HG02884 (cell line): ENCODE results near the gene MSL3B.

Experiments
- ATAC-seq: cut with Tn5 transposase; IDR thresholded peaks from one replicate; pipeline ENCODE4 v1.9.1; 2021; ENCODE audit warnings: mild to moderate bottlenecking, moderate library complexity; ENCODE audit not compliant: unreplicated experiment

The MSL3B gene

DNA sequence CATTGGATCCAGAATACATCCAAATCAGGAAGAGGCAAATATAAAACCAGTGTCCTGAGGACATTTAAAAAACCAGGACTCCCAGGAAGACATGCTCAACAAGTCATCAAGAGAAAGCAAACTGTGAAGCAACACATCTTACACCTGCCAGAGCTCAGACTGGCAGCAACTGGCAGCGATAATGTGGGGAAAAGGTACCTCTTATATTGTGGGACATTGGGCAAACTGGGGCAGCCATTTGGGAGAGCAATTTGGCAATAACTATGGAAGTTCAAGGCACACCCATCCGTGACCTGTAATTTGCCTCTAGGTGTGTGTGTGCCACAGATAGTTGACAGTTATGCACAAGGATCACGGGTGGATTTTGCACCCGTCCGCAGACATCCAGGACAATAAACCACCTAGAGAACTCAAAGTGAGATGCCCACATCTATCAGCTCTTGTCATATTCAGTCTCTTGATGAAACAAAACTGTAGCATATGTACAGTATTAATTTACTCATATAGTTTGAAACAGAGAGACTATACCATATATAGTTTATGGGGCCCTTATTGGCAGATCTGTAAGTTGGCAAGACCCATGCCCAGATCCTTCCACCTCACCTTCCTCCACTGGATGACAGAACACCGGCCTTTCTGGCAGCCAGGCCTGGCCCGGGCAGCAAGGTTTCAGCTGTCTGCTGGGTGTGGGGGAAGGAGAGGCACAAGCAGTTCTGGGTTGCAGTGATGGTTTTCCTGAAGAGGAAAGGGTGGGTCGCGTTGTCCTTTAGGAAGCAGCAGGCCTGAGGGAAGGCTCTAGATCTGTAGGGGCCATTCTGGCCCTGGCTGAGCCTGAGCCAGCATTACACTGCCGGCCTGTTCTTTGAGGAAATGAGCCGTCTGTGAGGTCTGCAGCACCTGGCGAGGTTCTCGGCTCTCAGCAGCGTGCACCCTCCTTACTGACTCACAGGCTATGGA, 32.7 kb downstream of the MSL3B start:
- ATAC-seq = no peak

DNA sequence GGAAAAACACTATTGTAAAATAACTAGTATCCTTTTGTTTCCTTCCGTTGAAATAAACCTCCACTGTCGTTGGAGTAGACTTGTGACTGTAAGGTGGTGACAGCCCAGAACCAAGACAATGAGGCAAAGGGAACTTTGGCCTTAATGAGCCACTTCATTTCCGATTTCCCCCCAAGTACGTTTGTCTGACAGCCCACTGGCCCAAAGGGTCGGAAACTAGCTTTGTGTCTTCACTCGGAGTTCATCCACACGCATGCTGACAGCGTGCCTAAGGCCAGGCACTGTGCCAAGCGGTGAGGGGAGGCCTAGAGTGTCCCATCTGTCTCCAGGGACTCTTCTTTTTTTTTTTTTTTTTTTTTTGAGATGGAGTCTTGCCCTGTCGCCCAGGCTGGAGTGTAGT, 34.8 kb downstream of the MSL3B start:
- ATAC-seq = no peak

DNA sequence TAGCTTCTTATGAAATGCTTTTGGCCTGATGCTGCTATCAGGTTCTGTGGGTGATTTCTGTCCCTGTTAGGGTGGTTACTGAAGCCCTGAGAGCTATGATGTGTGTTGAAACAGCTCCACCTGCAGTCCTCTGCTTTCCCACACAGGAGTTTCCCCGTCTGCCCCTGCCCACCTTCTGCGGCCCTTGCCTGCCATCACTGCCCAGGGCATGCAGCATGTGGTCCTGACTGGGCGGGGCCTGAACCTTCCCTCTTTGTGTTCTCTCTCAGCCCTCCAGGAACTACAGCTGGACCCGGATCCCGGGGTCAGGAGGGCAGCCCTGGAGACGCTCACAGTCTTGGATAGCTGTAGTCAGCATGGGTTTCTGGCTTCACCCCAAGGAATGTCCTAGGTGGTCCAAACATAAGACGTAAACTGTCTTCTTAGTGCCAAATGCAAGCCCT, 35.3 kb downstream of the MSL3B start:
- no peak for ATAC-seq

DNA sequence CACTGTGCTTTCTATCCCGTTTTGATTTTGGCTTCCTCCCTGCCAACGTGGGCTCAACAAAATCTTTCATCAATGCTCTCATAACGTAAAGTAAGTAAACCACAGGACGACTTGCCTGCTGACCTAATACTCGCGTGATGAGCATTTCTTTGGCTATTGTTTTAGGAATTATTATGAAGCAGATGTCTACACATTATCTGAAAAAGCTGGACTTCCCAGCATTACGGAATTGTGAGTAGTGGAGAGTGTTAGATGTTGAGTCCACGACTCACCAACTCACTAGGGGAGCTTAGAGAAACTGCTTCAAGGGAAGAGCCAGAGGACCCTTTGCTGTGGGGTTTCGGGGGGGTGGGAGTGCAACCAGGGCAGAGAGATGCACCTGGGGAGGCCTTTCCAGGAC, 35.8 kb downstream of the MSL3B start:
- no peak for ATAC-seq

DNA sequence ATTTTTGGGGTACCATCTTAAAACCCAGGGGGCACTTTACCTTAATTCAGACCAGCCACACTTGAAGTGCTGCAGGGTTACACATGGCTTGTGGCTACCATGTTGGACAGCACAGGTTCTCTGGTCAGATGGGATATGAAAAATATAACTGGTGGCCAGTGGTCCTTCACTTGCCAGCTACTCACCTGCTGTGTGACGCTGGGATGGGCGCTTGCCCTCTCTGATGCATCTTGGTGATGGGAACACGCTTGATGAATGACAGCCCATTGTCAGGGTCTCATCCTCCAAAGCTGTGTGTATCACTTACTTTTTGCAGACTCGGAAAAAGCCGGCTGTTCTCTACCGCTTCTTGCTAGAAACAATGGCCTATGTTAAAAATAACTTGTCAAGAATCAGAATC, 36.3 kb downstream of the MSL3B start:
- ATAC-seq = no peak

DNA sequence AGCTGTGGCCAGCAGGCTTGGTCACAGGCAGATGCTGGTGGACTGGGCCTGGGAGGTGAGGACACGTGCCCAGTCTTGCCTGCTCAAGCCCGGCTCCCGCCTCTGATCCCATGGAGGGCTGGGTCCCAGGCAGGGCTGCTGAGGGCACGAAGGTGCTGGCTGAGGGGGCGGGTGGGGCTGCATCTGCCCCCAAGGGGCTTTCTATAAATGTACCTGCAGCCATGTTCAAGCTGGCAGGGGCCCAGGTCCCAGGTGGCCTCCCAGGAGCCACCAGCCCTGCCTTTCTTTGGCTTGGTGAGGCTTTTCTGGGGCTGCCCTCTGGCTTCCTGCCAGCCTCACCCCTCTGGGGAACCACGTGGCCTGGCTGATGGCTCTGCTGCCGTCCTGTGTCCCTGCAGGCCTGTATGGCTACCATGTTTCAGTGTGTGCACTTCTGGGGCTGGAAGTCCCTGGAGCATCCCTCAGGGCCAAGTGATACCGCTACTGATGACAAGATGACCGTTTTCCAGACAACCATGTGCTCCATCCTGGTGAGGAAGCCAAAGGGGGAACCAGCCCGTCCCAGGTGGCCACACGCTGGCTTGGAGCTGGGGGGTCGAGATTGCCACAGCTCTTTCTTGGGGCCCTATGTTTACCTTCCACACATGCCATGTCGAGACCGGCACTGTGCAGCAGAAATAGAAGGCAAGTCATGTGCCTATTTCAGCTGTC, 37.0 kb downstream of the MSL3B start:
- no peak for ATAC-seq

DNA sequence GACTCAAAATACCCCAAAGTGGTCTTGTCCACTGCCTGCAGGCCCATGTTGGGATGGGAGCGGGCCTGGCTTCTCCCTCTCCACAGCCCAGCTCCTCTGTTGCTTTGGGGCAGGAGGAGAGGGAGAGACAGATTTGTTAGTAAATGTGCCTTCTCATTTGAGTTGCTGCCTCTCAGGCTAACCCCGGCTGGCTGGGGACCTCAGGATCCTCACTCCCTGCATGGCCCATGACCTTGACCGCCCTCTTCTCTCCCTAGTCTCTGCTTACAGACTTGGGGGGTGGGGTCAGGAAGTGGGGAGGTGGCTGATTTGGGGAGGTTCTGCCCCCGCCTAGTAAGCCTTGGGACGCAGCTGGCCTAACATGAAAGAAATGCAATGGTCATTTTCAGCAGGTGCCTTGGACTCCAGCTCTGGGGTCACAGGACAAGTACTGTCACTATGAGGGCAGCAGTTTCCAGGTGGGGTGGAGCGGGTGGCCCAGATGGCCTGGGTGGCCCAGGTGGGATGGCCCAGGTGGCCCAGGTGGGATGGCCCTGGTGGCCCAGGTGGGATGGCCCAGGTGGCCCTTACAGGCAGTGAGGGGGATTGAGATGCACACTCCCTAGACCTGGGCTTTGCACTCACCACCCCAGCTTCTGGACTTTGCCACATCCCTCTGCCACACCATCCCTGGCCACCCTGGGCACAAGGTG, 37.9 kb downstream of the MSL3B start:
- no peak for ATAC-seq

DNA sequence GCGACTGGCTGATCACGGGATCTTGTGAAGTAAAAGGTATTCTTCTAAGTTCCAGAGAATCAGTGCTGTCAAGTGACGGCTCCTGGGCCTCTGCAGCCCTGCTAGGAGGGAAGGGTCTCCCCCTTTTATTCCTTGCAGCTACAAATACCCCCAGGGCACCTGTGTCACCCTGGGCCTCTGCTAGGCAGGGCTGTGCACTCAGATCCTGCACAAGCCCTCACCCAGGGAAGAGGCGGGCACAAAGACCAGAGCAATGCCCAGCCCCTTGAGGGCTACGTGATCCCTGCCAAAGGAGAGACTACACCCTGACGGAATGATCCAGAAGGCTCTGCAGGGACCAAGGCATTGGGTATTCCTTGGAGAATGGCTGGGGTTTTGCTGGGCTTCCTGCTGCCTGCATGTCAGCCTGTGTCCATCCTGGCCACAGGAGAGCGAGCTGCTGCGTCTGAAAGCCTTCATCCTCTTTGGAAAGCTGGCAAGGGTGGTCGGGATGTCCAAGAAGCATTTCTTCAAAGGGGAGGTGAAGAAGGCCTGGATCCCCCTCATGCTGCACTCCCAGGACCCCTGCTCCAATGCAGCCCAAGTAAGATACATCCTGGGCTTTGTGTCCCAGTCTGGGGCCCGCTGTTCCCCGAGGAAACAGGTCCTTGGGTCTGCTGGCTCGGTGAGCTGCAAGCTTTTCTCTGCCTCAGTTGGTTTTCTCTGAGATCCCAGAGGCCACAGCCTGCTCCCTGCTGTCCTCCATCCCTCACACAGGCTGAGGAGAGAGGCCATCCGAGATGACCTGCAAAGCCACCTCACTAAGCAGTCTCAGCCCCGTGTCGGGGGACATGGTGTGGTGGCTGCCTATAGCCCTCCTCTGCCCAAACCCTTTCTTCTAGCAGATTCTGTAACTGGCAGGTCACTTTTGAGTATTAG, 38.7 kb downstream of the MSL3B start:
- no peak for ATAC-seq

DNA sequence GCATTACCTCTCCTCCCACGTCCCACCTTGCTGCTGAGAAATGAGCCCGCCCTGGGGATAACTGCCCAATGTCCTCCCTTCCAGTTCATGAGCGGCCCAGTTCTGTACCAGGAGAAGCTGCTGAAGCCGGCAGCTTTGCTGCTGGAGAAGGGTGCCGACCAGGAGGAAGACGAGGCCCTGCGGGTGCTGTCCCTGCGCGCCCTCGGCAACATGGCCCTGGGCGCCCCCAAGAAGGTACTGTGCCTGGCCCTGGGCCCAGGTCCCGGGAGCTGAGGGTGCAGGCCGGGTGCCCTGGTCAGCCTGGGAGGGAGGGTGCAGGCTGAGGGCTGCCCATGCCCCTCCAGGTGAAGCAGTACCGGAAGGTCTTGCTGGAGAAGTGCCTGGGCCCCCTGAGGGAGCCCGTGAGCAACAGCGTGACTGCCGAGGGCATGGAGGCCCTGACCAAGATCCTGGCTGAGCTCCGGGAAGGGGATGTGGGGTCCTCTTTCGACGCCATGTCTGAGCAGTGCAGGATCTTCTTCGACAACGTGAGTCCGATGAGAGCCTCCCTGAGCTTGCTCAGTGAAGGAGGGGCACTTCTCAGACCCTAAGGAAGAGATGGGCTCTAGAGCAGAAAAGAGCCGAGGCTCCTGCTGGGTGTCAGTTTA, 39.5 kb downstream of the MSL3B start:
- ATAC-seq = no peak

DNA sequence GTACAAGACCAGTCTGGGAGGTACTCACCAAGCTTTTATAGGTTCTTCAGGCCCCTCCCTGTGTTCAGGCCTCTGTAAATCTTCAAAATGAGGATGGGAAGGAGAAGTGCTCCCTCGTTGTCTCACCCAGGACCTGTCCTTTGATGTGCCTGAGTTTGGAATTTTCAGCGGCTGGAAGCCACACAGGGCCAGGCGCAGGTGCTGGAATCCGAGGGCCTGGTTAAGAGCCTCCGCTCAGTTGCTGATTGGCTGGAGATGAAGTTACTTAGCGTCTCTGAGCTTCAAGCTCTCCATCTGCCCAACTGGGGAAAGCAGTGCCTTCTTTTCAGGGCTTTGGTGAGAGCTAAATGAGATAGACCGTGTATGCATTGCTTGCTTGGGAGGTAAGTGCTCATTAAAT, 43.8 kb downstream of the MSL3B start:
- ATAC-seq = no peak

DNA sequence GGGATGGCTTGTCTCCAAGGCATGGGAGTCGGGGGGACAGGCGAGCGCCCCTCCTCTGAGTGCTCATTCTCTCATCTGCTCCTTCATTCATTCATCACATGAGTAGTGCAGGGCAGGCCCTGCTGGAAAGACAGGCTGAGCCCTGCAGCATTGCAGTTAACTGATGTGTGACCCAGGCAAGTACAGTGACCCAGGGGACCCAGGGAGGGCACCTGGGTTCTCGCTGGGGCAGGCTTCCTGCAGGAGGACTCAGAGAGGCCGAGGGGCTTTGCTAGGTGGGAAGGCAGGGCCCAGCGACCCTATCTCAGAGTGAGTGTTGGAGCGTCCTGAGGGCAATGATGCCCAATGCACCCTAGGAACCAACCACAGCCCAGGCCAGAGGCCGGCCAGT, 44.5 kb downstream of the MSL3B start:
- no peak for ATAC-seq

DNA sequence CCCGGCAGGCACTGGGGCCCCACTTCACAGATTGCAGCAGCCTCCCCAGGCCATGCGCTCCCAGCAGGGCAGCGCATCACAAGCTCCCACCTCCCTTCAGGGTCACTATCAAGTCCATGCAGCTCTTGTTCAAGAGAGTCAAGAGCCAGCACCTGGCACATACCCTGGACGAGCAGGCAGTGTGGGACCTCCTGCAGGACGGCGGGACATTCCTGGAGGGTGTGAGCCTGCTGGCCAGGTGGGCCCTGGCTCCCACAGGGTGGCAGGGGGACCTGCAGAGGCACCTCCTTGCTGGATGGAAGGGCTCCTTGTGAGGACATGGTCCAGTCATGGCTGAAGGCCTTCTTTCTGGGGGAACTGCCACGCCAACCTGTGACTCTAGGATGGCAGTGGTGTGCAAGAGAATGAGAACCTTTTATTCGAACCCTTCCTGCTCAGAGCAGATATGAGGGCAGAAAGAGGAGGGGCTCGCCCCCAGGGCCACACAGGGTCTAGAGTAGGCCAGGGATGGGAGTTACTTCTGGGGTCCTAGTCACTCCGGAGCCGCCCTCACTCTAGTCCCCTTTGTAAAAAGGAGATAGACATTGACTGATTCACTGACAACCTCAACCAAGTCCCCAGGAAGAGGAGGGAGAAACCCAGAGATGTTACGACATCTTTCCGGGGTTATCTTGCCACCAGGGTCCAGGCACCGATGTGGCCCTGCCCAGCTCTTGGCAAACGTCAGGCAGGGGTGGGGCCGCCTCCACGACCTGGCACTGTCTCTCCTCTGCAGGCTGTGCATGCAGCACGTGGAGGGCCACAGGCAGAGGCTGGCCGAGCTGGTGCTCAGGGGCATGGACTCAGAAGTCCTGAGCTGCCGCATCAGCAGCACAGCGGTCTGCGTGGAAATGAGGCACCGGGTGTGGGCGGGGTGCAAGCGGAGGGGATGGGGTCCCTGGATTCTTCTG, 45.1 kb downstream of the MSL3B start:
- no peak for ATAC-seq

DNA sequence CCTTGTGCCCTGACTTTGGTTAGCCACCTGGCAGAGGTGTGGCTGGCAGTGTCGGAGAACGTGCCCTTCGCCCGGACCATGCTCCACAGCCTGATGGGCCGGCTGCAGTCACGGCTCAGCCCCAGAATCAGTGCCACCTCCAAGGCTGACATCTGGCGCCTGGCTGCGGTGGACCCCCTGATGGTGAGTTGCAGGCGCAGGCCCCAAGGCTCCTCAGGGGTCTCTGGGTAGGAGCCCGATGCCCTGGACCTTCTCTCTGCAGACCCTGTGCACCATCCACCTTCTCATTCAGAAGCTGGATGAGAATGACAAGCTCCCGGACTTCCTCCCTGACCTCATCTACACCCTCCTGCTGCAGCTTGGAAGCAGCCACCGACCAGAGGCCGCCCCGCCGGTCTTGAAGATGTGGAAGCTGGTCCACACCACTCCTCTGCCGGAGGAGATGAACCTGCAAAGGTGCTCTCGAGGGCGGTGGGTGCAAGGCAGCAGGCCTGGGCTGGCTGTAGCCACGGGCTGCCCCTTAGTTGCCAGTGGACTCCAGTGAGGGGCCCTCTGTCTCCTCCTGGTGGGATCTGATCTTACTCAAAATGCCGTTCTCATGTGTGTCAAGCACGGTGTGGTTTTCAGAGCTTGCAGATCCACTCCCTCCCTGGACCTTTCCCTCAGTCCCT, 46.0 kb downstream of the MSL3B start:
- no peak for ATAC-seq

DNA sequence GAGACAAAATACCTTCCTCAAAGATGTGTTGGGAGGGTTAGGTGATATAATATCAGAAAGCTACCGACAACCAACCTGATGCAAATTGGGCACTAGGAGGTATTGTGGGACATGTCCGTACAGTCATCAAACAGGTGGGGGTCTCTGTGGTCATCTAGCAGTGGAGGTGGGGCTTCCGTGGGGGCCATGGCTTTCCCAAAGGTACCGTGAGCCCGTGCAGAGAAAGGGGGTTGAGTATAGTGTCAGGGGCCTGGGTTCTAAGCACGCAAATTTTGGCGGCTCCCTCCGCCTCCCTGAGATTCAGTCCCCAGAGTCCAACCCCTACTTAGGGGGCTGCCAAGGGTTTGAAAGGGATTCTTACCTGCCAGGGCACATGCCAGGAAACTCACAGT, 46.5 kb downstream of the MSL3B start:
- ATAC-seq = no peak

DNA sequence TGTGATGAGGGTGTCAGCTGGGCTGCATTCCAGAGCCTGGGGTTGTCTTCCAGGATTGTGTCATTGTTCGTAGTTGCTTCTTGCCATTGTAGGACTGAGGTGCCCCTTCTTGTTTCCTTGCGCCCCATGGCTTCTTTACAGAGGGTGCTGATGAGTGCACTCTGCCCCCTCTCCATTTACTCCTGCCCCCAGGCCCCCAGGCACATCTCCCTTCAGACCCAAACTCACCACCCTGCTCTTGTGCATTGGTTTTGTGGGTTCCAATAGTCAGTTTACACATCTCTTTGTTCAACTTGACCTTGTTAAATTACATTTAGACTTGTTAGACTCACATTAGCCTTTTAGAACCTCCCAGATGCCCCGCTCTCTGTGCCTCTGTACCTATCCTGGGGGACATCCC, 47.0 kb downstream of the MSL3B start:
- no peak for ATAC-seq

DNA sequence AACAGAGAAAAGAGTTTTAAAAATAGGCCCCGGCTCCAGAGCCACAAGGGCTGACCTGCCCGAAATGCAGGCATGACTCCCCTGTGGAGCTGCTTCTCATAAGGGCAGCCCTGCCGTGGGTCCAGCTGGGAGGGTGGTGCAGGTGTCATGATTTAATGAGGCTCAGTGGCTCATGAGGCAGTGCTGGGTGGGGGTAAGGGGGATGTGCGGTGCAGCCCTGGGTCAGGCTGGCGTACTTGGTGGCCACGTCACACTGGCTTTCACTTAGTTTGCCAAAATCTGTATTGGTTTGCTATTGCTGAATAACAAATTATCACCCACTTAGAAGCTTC, 47.4 kb downstream of the MSL3B start:
- no peak for ATAC-seq

DNA sequence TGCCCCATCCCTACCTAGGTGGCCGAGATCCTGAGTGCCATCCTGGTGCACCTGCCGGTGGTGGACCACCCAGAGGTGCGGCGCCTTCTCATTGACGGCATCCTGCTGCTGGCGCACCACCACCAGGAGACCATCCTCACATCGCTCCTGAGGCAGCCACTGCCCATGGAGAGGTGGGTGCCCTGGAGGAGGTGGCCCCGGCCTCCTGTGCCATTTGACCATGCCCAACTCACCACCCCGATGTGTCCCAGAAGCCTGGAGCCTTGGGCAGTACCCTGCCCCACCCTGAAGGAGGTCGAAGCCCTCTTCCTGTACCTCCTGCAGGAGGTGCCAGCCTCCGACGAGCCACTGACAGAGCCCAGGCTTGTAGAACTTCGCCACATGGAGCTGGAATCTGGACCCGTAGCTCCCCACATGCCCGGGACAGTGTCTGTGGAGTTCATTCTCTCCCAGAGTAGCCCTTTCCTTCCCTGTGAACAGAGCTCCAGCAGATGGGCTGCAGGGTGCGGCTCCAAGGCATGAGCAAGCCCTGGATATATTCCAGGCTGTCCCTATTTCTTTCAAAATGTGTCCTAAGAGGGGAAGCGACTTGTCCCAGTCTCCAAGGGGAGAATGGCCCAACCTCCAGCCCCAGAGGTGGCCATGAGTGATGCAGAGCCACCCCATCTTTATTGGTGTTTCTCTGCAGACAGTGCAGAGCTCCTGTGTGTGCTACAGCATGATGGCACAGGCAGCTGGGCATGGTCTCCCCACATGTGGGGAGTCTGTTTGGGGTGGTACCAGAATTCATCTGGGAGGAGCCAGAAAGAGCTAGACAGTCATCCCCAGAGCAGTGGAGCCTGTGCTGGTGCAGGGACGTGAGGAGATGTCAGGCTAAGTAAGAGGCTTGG, 48.1 kb downstream of the MSL3B start:
- ATAC-seq = no peak
